ENCODE data around the gene TBCD. TPM values are rescaled to one million over a fixed set of nuclear protein-coding genes. Genes with fewer than 3 reads are reported as not detected.

The TBCD gene
- polyA plus RNA-seq, 1 experiment, result 38.6 TPM

DNA sequence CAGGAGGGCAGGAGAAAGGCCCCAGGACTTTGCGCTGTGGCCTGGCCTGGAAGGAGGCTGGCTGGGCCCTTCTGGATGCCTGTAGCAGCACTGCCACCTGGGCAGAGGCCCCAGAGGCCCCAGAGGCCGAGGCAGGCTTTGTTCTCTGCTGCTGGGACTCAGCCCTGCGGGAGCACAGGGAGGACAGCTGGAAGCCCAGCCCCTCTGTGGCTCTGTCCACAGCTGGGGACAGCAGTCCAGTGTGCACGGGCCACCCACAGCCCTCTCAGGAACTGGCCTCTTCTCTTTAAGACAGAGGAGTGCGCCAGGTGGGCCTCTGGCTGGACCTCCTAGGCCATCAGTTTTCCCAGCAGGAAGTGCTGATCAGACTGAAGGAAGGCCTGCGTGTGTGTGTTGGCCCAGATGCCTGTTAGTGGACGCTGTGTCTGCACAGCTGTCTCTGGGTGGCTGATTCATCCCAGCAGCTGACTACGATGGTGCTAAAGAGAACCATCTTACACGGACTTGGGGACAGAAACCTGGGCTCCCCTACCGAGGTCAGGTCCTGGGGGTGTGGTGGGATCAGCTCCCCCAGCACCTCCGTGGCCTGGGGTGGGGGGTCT lies 114.8 kb downstream of the TBCD start:
- DNase-seq (ENCODE audit: low read depth), result no peak
- CTCF ChIA-PET, result interaction anchor here (1.1 to 2.6 kb wide), 2 partner anchors 10 to 85 kb away, joined by 5 to 12 read pairs; no protein-coding TSS in a partner anchor
- POLR2A ChIA-PET, result no interaction called here
- TF ChIP-seq, protein P1, sequence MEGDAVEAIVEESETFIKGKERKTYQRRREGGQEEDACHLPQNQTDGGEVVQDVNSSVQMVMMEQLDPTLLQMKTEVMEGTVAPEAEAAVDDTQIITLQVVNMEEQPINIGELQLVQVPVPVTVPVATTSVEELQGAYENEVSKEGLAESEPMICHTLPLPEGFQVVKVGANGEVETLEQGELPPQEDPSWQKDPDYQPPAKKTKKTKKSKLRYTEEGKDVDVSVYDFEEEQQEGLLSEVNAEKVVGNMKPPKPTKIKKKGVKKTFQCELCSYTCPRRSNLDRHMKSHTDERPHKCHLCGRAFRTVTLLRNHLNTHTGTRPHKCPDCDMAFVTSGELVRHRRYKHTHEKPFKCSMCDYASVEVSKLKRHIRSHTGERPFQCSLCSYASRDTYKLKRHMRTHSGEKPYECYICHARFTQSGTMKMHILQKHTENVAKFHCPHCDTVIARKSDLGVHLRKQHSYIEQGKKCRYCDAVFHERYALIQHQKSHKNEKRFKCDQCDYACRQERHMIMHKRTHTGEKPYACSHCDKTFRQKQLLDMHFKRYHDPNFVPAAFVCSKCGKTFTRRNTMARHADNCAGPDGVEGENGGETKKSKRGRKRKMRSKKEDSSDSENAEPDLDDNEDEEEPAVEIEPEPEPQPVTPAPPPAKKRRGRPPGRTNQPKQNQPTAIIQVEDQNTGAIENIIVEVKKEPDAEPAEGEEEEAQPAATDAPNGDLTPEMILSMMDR (IDR thresholded peaks at IDR 0.05; ENCODE audit: insufficient read depth, low read depth, low read length), result no peak
- H3K4me3 ChIP-seq (ENCODE audit: low read depth, low read length), result no peak overlapping the region
- no peaks in the 10 kb centered on the region; the same call in 1 of the 2 replicates for H3K36me3 ChIP-seq (ENCODE audit: control insufficient read depth, insufficient read depth, low read length)
- H3K27me3 ChIP-seq (ENCODE audit: control insufficient read depth, insufficient read depth, low read length), result no peaks in the 10 kb centered on the region

DNA sequence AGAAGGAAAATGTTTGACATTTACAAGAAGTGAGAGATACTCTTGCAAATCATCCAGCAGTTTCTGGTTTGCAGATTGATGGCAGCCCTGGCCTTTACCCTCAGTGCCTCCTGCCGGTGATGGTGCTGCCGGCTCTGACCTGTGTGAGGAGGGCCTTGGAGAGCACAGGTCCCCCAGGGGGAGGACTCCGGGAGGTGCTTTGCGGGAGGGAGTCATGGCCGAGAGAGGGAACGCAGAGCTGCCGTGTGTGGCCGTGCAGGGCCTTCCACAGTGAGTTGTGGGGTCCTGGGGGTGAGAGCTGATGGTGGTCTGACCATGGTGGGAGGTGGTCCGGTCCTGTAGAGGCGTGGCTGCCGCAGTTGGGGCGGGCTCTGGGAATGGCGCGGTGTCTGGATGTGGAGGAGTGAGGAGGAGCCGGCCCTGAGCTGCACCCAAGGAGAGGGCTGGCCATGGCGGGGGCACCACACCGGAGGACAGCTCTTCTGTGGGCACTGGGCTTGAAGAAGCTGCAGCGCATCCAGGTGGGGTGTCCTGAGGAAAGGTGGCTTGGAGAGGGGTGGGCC lies 116.0 kb downstream of the TBCD start:
- TF ChIP-seq, protein P1 (IDR thresholded peaks at IDR 0.05; ENCODE audit: insufficient read depth, low read depth, low read length), result no peak
- POLR2A ChIA-PET, result no interaction called here
- Histone ChIP-seq H3K27me3 (ENCODE audit: control insufficient read depth, insufficient read depth, low read length) (no peaks in the 10 kb centered on the region), H3K4me3 (ENCODE audit: low read depth, low read length) (no peak overlapping the region), H3K36me3 (ENCODE audit: control insufficient read depth, insufficient read depth, low read length) (no peaks in the 10 kb centered on the region; the same call in 1 of the 2 replicates)
- CTCF ChIA-PET, result no interaction called here
- no peak for DNase-seq (ENCODE audit: low read depth)

DNA sequence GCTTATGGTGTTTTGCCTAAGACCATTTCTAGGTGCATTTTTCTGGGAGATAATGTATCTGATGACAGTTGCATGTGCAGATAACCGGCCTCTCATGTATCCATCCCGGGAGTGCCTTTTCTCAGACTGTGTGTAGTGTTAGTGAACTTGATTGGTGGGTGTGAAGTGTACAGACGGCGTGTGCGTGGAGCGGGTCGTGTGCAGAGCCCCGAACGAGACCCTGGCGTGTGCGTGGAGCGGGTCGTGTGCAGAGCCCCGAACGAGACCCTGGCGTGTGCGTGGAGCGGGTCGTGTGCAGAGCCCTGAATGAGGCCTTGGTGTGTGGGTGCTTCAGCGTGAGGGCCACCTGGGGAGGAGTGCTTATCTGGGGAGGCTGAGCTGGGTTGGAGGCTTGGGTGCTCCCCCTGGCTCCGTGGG lies 116.9 kb downstream of the TBCD start:
- Histone ChIP-seq H3K4me3 (ENCODE audit: low read depth, low read length) (no peak overlapping the region), H3K36me3 (ENCODE audit: control insufficient read depth, insufficient read depth, low read length) (no peaks in the 10 kb centered on the region; the same call in 1 of the 2 replicates), H3K27me3 (ENCODE audit: control insufficient read depth, insufficient read depth, low read length) (no peaks in the 10 kb centered on the region)
- TF ChIP-seq, protein P1 (IDR thresholded peaks at IDR 0.05; ENCODE audit: insufficient read depth, low read depth, low read length), result no peak
- POLR2A ChIA-PET, result no interaction called here
- CTCF ChIA-PET, result no interaction called here
- no peak for DNase-seq (ENCODE audit: low read depth)

DNA sequence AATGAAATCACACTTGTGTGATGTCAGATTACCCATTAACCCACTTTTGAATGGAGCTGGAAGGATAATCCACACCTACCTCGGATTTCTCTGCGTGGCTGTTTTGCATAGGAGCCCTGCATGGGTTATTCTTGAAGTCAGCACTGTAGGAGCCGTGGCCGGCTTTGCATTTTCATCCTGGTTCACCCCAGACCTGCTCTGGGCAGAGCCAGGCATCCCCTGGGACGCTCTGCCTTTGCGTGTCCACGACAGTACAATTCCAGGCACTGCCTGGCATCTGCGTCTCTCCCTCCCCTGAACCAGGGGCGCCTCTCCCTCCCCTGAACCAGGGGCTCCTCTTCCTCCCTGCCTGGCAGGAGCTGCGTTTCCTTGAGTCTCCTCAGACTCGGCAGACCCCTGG lies 117.7 kb downstream of the TBCD start:
- TF ChIP-seq, protein P1 (IDR thresholded peaks at IDR 0.05; ENCODE audit: insufficient read depth, low read depth, low read length), result no peak
- Histone ChIP-seq H3K4me3 (ENCODE audit: low read depth, low read length) (no peak overlapping the region), H3K36me3 (ENCODE audit: control insufficient read depth, insufficient read depth, low read length) (no peaks in the 10 kb centered on the region; the same call in 1 of the 2 replicates), H3K27me3 (ENCODE audit: control insufficient read depth, insufficient read depth, low read length) (no peaks in the 10 kb centered on the region)
- ChIA-PET POLR2A (no interaction called here), CTCF (interaction anchor here (0.8 to 1.0 kb wide), 2 partner anchors 28 to 88 kb away, joined by 3 to 4 read pairs; no protein-coding TSS in a partner anchor)
- DNase-seq (ENCODE audit: low read depth), result no peak

DNA sequence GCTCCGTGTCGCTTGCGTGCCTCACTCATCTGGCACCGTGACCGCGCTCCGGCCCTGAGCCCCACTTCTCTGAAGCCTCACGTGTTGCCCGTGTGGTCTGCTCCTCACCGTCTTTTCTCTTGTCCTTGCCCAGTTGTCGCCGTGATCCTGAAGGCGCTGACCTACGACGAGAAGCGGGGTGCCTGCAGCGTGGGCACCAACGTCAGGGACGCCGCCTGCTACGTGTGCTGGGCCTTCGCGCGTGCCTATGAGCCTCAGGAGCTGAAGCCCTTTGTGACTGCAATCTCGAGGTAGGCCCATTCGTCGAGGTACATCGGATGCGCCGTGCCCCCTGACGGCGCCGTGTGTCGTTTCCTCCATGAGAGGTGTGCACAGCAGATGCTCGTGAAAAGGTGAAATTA lies 118.2 kb downstream of the TBCD start:
- Histone ChIP-seq H3K27me3 (ENCODE audit: control insufficient read depth, insufficient read depth, low read length) (no peaks in the 10 kb centered on the region), H3K4me3 (ENCODE audit: low read depth, low read length) (no peak overlapping the region), H3K36me3 (ENCODE audit: control insufficient read depth, insufficient read depth, low read length) (no peaks in the 10 kb centered on the region; the same call in 1 of the 2 replicates)
- no peak for DNase-seq (ENCODE audit: low read depth)
- POLR2A ChIA-PET, result no interaction called here
- TF ChIP-seq, protein P1 (IDR thresholded peaks at IDR 0.05; ENCODE audit: insufficient read depth, low read depth, low read length), result no peak
- CTCF ChIA-PET, result interaction anchor here (1.0 kb wide), 1 partner anchor 88 kb away, joined by 4 read pairs; no protein-coding TSS in a partner anchor
